A673 (cell line): Measurements from ENCODE around the gene RGL3. TPM values are rescaled to one million over a fixed set of nuclear protein-coding genes. Genes with fewer than 3 reads are reported as not detected.

Experiments
- BruUV-seq: library from RNA; stranded (reverse); fragments of 400-500 nt; replicated peaks from 2 replicates; lab custom pipeline; 2021; lab: Mats Ljungman, UMichigan
- CTCF ChIA-PET: fragments of 300-600 bp; sonication (Branson Sonifier 250); formaldehyde crosslinking; loops from one replicate; lab custom pipeline; 2022; ENCODE audit warnings: antibody characterized with exemption; lab: Charles Lee
- POLR2A ChIA-PET: fragments of 300-600 bp; sonication (Branson Sonifier 250); formaldehyde crosslinking; loops from one replicate; lab custom pipeline; 2022; ENCODE audit warnings: antibody characterized with exemption; ENCODE audit not compliant: low non-redundant PET; lab: Charles Lee
- DNase-seq: peaks from one replicate; pipeline ENCODE4 v3.0.0-alpha.2; 2015; ENCODE audit warnings: low spot score
- H3K27ac ChIP-seq: fragments of 200-600 bp; sonication (generic); 2 replicates; pipeline ENCODE4 v1.5.1; 2016; ENCODE audit warnings: mixed run types, low read depth, mild to moderate bottlenecking, mixed read lengths, antibody characterized with exemption, low read length; ENCODE audit not compliant: poor library complexity, severe bottlenecking
- H3K27me3 ChIP-seq: fragments of 200-600 bp; sonication (generic); replicated peaks from 2 replicates; pipeline ENCODE4 v1.6.1; 2017; ENCODE audit warnings: mixed run types, low read depth, mild to moderate bottlenecking, mixed read lengths, antibody characterized with exemption, low read length; ENCODE audit not compliant: insufficient read depth, poor library complexity
- H3K36me3 ChIP-seq: fragments of 200-600 bp; sonication (generic); 2 replicates; pipeline ENCODE4 v1.6.1; 2016; ENCODE audit warnings: mixed run types, mild to moderate bottlenecking, mixed read lengths, antibody characterized with exemption, low read length; ENCODE audit not compliant: insufficient read depth, poor library complexity, severe bottlenecking
- H3K4me1 ChIP-seq: fragments of 200-600 bp; sonication (generic); 2 replicates; pipeline ENCODE4 v1.6.1; 2017; ENCODE audit warnings: mixed run types, mild to moderate bottlenecking, mixed read lengths, antibody characterized with exemption, low read length; ENCODE audit not compliant: insufficient read depth, poor library complexity, severe bottlenecking
- H3K4me3 ChIP-seq: fragments of 200-600 bp; sonication (generic); 2 replicates; pipeline ENCODE4 v1.5.1; 2016; ENCODE audit warnings: low read depth, mixed run types, mild to moderate bottlenecking, mixed read lengths, low read length; ENCODE audit not compliant: poor library complexity, severe bottlenecking
- H3K9me3 ChIP-seq: fragments of 200-600 bp; sonication (generic); 2 replicates; pipeline ENCODE4 v1.6.1; 2016; ENCODE audit warnings: mixed run types, low read depth, mild to moderate bottlenecking, mixed read lengths, antibody characterized with exemption, low read length; ENCODE audit not compliant: poor library complexity, severe bottlenecking
- CTCF ChIP-seq: fragments of 300-800, 200-600 bp; sonication (generic); conservative IDR thresholded peaks from 2 replicates; pipeline ENCODE4 v1.5.1; 2017; ENCODE audit warnings: low read depth, mild to moderate bottlenecking, antibody characterized with exemption, low read length, moderate library complexity, mixed read lengths
- EZH2 ChIP-seq: fragments of 200-600 bp; sonication (generic); IDR thresholded peaks from 2 replicates; pipeline ENCODE4 v1.6.1; 2017; ENCODE audit warnings: borderline replicate concordance, low read depth, mild to moderate bottlenecking, mixed read lengths, antibody characterized with exemption, low read length; ENCODE audit not compliant: poor library complexity, severe bottlenecking
- intact Hi-C: fragments of 100-400 bp; cut with micrococcal nuclease; formaldehyde crosslinking; loops from one replicate; pipeline ENCODE4 v1.10.0; 2022; ENCODE audit not compliant: unreplicated experiment
- total RNA-seq: library from RNA; stranded (reverse); gene quantifications from 2 replicates; pipeline ENCODE4 v1.2.3, GENCODE V29; 2021

RGL3 gene
- total RNA-seq, 1 experiment from 2014 or later, result not detected

DNA sequence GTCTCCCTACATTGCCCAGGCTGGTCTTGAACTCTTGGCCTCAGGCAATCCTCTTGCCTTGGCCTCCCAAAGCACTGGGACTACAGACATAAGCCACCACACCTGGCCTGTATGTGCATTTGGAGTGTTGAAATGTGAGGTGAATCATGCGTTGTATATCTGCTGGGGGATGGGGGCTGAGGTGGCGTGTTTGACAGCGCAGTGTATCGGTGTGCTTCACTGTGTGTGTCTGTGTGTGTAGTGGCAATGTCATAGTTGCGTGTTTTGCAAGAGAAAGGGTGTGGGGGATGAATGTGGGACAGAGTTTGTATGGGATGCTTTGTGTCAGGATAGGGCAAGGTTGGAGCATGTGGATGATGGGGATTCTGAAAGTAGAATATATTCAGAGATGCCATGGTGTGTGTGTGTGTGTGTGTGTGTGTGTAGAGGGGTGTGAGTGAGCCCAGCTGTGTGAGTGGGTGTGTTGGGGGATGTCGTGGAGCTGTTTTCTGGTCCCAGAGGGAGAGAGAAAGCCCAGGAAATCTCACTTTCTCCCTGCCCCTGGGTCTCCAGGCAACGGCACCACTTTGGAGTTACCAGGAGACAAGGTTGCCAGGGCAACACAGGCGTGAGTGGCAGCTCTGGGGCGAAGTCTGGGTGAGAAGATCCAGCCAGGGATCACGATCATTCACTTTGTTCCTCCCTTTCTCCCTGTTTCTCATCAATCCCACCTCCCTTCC is 45.8 kb downstream of the RGL3 start:
- no TSS peak for BruUV-seq
- Histone ChIP-seq H3K4me1 (peaks cover 19% of the 10 kb centered on the region), H3K27ac (no peak overlapping the region), H3K9me3 (no peaks in the 10 kb centered on the region), H3K27me3 (no peaks in the 10 kb centered on the region), H3K36me3 (no peaks in the 10 kb centered on the region), H3K4me3 (peak overlapping the region; percentile 61)
- intact Hi-C loops, result no loop called here
- ChIA-PET POLR2A (no interaction called here), CTCF (no interaction called here)
- TF ChIP-seq CTCF (no peak), EZH2 (no peak)
- peak; percentile 61 for DNase-seq

DNA sequence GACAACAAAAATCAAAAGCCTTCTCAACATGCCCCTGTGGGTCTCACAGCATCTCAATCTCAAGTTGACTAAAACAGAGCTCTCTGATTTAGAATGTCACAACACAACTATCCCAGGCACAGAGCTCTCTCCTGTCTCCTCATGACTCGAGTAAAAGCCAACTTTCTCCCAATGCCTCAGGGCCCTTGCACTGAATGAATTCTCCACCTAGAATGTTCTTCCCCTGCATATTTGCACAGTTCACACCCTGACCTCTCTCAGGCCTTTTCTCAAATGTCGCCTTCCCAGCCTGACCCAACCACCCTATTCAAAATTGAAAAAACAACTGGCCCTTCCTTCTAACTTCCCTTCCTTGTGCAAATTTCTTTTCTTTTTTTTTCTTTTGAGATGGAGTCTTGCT is 48.4 kb downstream of the RGL3 start:
- no peaks in the 10 kb centered on the region for H3K36me3 ChIP-seq
- H3K4me3 ChIP-seq, result no peak overlapping the region
- H3K27ac ChIP-seq, result no peak overlapping the region
- POLR2A ChIA-PET, result no interaction called here
- intact Hi-C loops, result no loop called here
- no peaks in the 10 kb centered on the region for H3K9me3 ChIP-seq
- DNase-seq, result no peak
- TF ChIP-seq EZH2 (no peak), CTCF (no peak)
- no TSS peak for BruUV-seq
- no peaks in the 10 kb centered on the region for H3K27me3 ChIP-seq
- CTCF ChIA-PET, result interaction anchor here (0.6 kb wide), 1 partner anchor 35 kb away, joined by 8 read pairs; no protein-coding TSS in a partner anchor
- H3K4me1 ChIP-seq, result peaks cover 11% of the 10 kb centered on the region

GRCh38 chr19:11367528-11367927 is 51.6 kb downstream of the RGL3 start:
- ChIA-PET POLR2A (no interaction called here), CTCF (no interaction called here)
- no peaks in the 10 kb centered on the region for H3K27me3 ChIP-seq
- intact Hi-C loops, result no loop called here
- DNase-seq, result no peak
- no peak overlapping the region for H3K4me3 ChIP-seq
- TF ChIP-seq CTCF (no peak), EZH2 (no peak)
- BruUV-seq, result no TSS peak
- H3K4me1 ChIP-seq, result no peaks in the 10 kb centered on the region
- no peak overlapping the region for H3K27ac ChIP-seq
- H3K9me3 ChIP-seq, result no peaks in the 10 kb centered on the region
- no peaks in the 10 kb centered on the region for H3K36me3 ChIP-seq
